Right forelimb (tissue), 1 donor: ENCODE measurements around the gene USF2.
A peak's percentile ranks its signal among the peaks of the same experiment; 100 is the strongest.

Experiments used
- DNase-seq: peaks from one replicate; pipeline ENCODE4 v3.0.0-alpha.2; 2018

Gene USF2

GRCh38 chr19:35265900-35266519 is 2.8 kb upstream of the USF2 start:
- peak; percentile 42 for DNase-seq

GRCh38 chr19:35266520-35267352 is 2.0 kb upstream of the USF2 start:
- DNase-seq: peak; percentile 52

- DNase-seq: peak; percentile 71
Observed at GRCh38 chr19:35267353-35267817, 1.4 kb upstream of the USF2 start.

GRCh38 chr19:35267818-35268535 is 785 bp upstream of the USF2 start:
- DNase-seq: peak; percentile 87

- peak; percentile 90 for DNase-seq
Observed at GRCh38 chr19:35269438-35270117, 816 bp downstream of the USF2 start.

GRCh38 chr19:35270381-35270811 is 1.6 kb downstream of the USF2 start:
- no peak for DNase-seq

GRCh38 chr19:35271546-35271945 is 2.8 kb downstream of the USF2 start:
- no peak for DNase-seq

- no peak for DNase-seq
Observed at GRCh38 chr19:35272122-35272719, 3.5 kb downstream of the USF2 start.

GRCh38 chr19:35272954-35273649 is 4.3 kb downstream of the USF2 start:
- DNase-seq: no peak

- no peak for DNase-seq
Observed at GRCh38 chr19:35273686-35274259, 5.0 kb downstream of the USF2 start.

GRCh38 chr19:35274323-35274722 is 5.6 kb downstream of the USF2 start:
- DNase-seq: no peak

- no peak for DNase-seq
Observed at GRCh38 chr19:35276706-35277281, 8.0 kb downstream of the USF2 start.

- no peak for DNase-seq
Observed at GRCh38 chr19:35278578-35279284, 10.0 kb downstream of the USF2 start.

GRCh38 chr19:35279374-35279773 is 10.6 kb downstream of the USF2 start:
- DNase-seq: no peak

GRCh38 chr19:35279985-35280821 is 11.4 kb downstream of the USF2 start:
- DNase-seq: no peak

- no peak for DNase-seq
Observed at GRCh38 chr19:35281303-35281702, 12.5 kb downstream of the USF2 start.

GRCh38 chr19:35284153-35285094 is 15.7 kb downstream of the USF2 start:
- DNase-seq: no peak

GRCh38 chr19:35285095-35285449 is 16.3 kb downstream of the USF2 start:
- DNase-seq: no peak
